ENCODE measurements around the gene TTC7B. TPM values are rescaled to one million over a fixed set of nuclear protein-coding genes. Genes with fewer than 3 reads are reported as not detected.

TTC7B gene
- total RNA-seq, 2 experiments from 2014 or later: 5.6 to 7.8 TPM

DNA sequence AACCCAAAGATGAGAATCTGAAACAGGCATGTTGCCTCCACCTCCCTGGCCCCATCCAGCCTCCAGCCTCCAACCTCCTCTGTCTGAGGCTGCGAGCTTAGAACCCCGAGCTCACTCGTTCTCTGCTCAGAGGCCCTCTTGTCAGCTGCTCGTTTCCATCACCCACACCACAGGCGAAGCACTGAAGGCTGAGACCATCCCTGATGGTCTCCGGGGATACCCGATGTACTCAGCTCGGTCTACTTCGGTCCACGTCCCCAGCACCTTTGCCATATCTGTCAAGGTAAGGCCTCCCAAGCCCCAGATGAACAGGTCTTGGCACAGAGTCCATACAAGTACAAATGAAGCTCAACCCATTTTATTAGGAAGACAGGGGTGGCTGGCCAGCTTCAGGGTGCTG lies 72.4 kb downstream of the TTC7B start:
- no peak for DNase-seq
- Mint-ChIP-seq H3K27ac (no peak overlapping the region), H3K4me3 (no peak overlapping the region), H3K27me3 (no peaks in the 10 kb centered on the region), H3K9me3 (no peaks in the 10 kb centered on the region), H3K4me1 (ENCODE audit: low read depth) (no peaks in the 10 kb centered on the region), H3K36me3 (ENCODE audit: low read depth) (no peaks in the 10 kb centered on the region)
- POLR2A ChIA-PET: interaction anchor here (0.7 to 1.2 kb wide), 2 partner anchors 12 to 168 kb away, joined by 3 read pairs; no protein-coding TSS in a partner anchor
- no peak for TF ChIP-seq CTCF (IDR thresholded peaks at IDR 0.05)
- no peak for ATAC-seq
- intact Hi-C loops (cut with micrococcal nuclease): no loop called here
- CTCF ChIA-PET: interaction anchor here (0.8 to 3.3 kb wide), 3 partner anchors 10 to 344 kb away, joined by 3 to 24 read pairs (median 3); no protein-coding TSS in a partner anchor

DNA sequence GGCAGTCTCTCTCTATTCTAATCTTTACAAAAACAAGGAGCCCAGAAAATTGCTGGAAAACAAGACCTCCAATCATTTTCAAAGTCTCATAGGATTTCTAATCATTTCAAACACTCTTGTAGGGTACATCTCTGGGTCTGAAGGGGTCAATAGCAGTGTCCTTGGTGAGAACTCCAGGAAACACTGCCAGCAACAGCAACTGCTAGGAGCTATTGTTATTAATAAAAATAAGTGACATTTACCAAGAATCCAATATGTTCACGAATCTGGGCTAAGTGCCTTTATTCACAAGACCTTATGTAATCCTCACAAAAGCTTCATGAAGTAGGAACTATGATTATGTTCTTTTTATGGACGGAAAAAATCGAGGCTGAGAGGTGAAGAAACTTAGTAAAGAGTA lies 72.8 kb downstream of the TTC7B start:
- no peaks in the 10 kb centered on the region for H3K4me1 Mint-ChIP-seq (ENCODE audit: low read depth)
- no peaks in the 10 kb centered on the region for H3K36me3 Mint-ChIP-seq (ENCODE audit: low read depth)
- no peak for DNase-seq
- intact Hi-C loops (cut with micrococcal nuclease): no loop called here
- POLR2A ChIA-PET: interaction anchor here (0.7 kb wide), 1 partner anchor 12 kb away, joined by 3 read pairs; no protein-coding TSS in a partner anchor
- no peaks in the 10 kb centered on the region for H3K27me3 Mint-ChIP-seq
- no peaks in the 10 kb centered on the region for H3K9me3 Mint-ChIP-seq
- ATAC-seq: no peak
- H3K4me3 Mint-ChIP-seq: no peak overlapping the region
- CTCF ChIA-PET: interaction anchor here (0.8 to 3.3 kb wide), 3 partner anchors 9 to 343 kb away, joined by 3 to 24 read pairs (median 3); no protein-coding TSS in a partner anchor
- no peak overlapping the region for H3K27ac Mint-ChIP-seq
- TF ChIP-seq CTCF (IDR thresholded peaks at IDR 0.05): no peak

- Mint-ChIP-seq H3K9me3 (no peaks in the 10 kb centered on the region), H3K27ac (no peak overlapping the region), H3K36me3 (ENCODE audit: low read depth) (no peaks in the 10 kb centered on the region), H3K4me3 (no peak overlapping the region), H3K4me1 (ENCODE audit: low read depth) (no peaks in the 10 kb centered on the region), H3K27me3 (no peaks in the 10 kb centered on the region)
- no peak for ATAC-seq
- DNase-seq: no peak
- TF ChIP-seq CTCF (IDR thresholded peaks at IDR 0.05): no peak
- intact Hi-C loops (cut with micrococcal nuclease): no loop called here
- CTCF ChIA-PET: interaction anchor here (1.1 to 3.3 kb wide), 2 partner anchors 8 to 16 kb away, joined by 3 to 24 read pairs; no protein-coding TSS in a partner anchor
- POLR2A ChIA-PET: no interaction called here
These were observed 73.5 kb downstream of the TTC7B start for GRCh38 chr14:90742729-90743128.

DNA sequence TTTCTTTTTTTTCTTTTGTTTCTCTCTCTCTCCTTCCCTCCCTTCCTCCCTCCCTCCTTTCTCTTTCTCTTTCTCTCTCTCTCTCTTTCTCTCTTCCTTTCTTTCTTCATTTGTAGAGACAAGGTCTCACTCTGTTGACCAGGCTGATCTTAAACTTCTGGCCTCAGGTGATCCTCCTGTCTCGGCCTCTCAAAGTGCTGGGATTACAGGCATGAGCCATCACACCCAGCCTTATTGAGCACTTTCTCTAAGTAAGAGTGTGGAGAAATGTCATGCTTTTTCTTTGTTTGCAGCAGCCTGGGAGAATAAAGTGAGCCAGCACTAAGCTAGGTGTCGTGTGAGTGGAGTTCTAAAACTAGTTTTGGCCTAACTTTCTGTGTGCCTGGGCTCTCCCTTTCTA lies 74.0 kb downstream of the TTC7B start:
- H3K27me3 Mint-ChIP-seq: no peaks in the 10 kb centered on the region
- no peak for TF ChIP-seq CTCF (IDR thresholded peaks at IDR 0.05)
- H3K9me3 Mint-ChIP-seq: no peaks in the 10 kb centered on the region
- no peaks in the 10 kb centered on the region for H3K4me1 Mint-ChIP-seq (ENCODE audit: low read depth)
- no peak for DNase-seq
- ChIA-PET POLR2A (no interaction called here), CTCF (interaction anchor here (0.9 to 3.3 kb wide), 2 partner anchors 17 to 717 kb away, joined by 3 to 24 read pairs; no protein-coding TSS in a partner anchor)
- no peak for ATAC-seq
- H3K4me3 Mint-ChIP-seq: no peak overlapping the region
- no peak overlapping the region for H3K27ac Mint-ChIP-seq
- H3K36me3 Mint-ChIP-seq (ENCODE audit: low read depth): no peaks in the 10 kb centered on the region
- intact Hi-C loops (cut with micrococcal nuclease): no loop called here

- H3K27ac Mint-ChIP-seq: no peak overlapping the region
- no peak for TF ChIP-seq CTCF (IDR thresholded peaks at IDR 0.05)
- CTCF ChIA-PET: interaction anchor here (0.9 to 3.3 kb wide), 2 partner anchors 17 to 716 kb away, joined by 3 to 24 read pairs; no protein-coding TSS in a partner anchor
- intact Hi-C loops (cut with micrococcal nuclease): no loop called here
- H3K4me1 Mint-ChIP-seq (ENCODE audit: low read depth): no peaks in the 10 kb centered on the region
- H3K36me3 Mint-ChIP-seq (ENCODE audit: low read depth): no peaks in the 10 kb centered on the region
- POLR2A ChIA-PET: no interaction called here
- ATAC-seq (no peak), DNase-seq (no peak)
- no peak overlapping the region for H3K4me3 Mint-ChIP-seq
- no peaks in the 10 kb centered on the region for H3K9me3 Mint-ChIP-seq
- H3K27me3 Mint-ChIP-seq: no peaks in the 10 kb centered on the region
These were observed 74.6 kb downstream of the TTC7B start for GRCh38 chr14:90741682-90741946.

Measured in activated CD8-positive, alpha-beta T cell treated with anti-CD3 and anti-CD28 coated beads for 36 hours (primary cell).